AG04450 (cell line): ENCODE results near the gene STARD7. TPM values are rescaled to one million over a fixed set of nuclear protein-coding genes. Genes with fewer than 3 reads are reported as not detected.

Experiments used
- CTCF ChIA-PET: fragments of 300-600, 350-600 bp; formaldehyde crosslinking; extraction: SDS; loops from one replicate; lab custom pipeline; 2022; ENCODE audit warnings: antibody characterized with exemption, inconsistent platforms; lab: Charles Lee
- POLR2A ChIA-PET: fragments of 350-600 bp; formaldehyde crosslinking; extraction: SDS; loops from one replicate; lab custom pipeline; 2021; ENCODE audit warnings: antibody characterized with exemption, inconsistent platforms; lab: Yijun Ruan, JAX
- DNase-seq: peaks from one replicate; pipeline ENCODE4 v3.0.0-alpha.2; 2011; ENCODE audit warnings: low read depth, low spot score
- H3K27ac ChIP-seq: one replicate; pipeline ENCODE4 v1.5.1; 2012; ENCODE audit warnings: low read depth, low read length, control low read depth
- H3K27me3 ChIP-seq: one replicate; pipeline ENCODE4 v1.6.0; 2012; ENCODE audit warnings: low read length; ENCODE audit not compliant: control insufficient read depth, insufficient read depth
- H3K4me3 ChIP-seq: 2 replicates; pipeline ENCODE4 v1.5.1; 2011; ENCODE audit warnings: mild to moderate bottlenecking, low read depth, low read length, control low read depth
- H3K9me3 ChIP-seq: 2 replicates; pipeline ENCODE4 v1.5.1; 2012; ENCODE audit warnings: low read length; ENCODE audit not compliant: control insufficient read depth, insufficient read depth
- polyA plus RNA-seq: library from polyadenylated mRNA; depleted of rRNA; stranded (reverse); fragments of >200 nt; gene quantifications from 2 replicates; pipeline ENCODE4 v1.2.3, GENCODE V29; 2011
- TF ChIP-seq, protein P1 (sequence below): IDR thresholded peaks from 2 replicates; pipeline ENCODE4 v1.5.1; 2011; ENCODE audit warnings: low read depth, low read length, control low read depth, inconsistent platforms

Gene STARD7
- polyA plus RNA-seq, 1 experiment, result 106 TPM

DNA sequence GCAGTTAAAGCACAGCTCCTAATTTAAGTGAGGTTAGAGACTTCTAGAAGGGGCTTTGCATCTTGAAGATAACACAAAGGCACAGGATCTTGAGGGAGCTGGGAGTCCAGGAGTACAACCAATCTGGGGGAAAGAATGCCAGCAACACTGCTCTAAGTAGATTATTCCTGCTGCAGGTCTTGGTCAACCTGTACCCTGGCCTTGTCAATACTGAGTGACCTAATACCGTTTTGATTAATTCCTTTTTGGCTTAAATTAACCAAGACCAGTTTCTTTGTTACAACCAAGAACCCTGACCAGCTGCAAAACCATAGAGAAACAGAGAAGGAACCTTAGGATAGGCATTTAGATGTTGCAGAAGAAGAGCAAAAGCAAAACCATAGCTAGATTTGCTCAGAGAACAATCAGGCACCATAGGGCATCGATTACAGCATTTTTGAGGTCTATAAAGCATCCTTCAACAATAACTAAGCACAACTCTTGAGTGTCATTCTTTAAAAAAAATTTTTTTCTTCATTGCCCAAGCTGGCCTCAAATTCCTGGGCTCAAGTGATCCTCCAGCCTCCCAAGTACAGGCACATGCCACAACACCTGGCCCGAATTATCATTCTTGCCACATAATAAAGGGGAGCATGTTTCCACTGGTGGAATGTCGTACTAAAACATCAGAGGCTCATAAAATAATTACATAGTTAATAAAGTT is 6.3 kb downstream of the STARD7 start:
- no peak for DNase-seq
- TF ChIP-seq, protein P1, sequence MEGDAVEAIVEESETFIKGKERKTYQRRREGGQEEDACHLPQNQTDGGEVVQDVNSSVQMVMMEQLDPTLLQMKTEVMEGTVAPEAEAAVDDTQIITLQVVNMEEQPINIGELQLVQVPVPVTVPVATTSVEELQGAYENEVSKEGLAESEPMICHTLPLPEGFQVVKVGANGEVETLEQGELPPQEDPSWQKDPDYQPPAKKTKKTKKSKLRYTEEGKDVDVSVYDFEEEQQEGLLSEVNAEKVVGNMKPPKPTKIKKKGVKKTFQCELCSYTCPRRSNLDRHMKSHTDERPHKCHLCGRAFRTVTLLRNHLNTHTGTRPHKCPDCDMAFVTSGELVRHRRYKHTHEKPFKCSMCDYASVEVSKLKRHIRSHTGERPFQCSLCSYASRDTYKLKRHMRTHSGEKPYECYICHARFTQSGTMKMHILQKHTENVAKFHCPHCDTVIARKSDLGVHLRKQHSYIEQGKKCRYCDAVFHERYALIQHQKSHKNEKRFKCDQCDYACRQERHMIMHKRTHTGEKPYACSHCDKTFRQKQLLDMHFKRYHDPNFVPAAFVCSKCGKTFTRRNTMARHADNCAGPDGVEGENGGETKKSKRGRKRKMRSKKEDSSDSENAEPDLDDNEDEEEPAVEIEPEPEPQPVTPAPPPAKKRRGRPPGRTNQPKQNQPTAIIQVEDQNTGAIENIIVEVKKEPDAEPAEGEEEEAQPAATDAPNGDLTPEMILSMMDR, result no peak
- no peak overlapping the region for H3K4me3 ChIP-seq
- H3K9me3 ChIP-seq, result no peaks in the 10 kb centered on the region
- ChIA-PET CTCF (interaction anchor here (0.8 to 2.0 kb wide), 3 partner anchors 28 to 210 kb away, joined by 3 to 13 read pairs (median 6); no protein-coding TSS in a partner anchor), POLR2A (no interaction called here)
- H3K27me3 ChIP-seq, result no peaks in the 10 kb centered on the region
- no peak overlapping the region for H3K27ac ChIP-seq

DNA sequence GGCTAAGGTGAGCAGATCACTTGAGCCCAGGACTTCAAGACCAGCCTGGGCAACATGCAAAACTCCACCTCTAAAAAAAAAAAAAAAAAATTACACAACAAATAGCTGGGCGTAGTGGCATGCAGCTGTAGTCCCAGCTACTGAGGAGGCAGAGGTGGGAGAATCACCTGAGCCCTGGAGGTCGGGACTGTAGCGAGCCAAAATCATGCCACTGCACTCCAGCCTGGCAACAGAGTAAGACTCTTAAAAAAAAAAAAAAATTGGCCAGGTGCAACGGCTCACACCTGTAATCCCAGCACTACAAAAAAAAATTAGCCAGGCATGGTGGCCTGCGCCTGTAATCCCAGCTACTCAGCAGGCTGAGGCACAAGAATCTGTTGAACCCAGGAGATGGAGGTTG is 7.3 kb downstream of the STARD7 start:
- POLR2A ChIA-PET, result interaction anchor here (0.7 kb wide), 1 partner anchor 61 kb away, joined by 3 read pairs; no protein-coding TSS in a partner anchor

DNA sequence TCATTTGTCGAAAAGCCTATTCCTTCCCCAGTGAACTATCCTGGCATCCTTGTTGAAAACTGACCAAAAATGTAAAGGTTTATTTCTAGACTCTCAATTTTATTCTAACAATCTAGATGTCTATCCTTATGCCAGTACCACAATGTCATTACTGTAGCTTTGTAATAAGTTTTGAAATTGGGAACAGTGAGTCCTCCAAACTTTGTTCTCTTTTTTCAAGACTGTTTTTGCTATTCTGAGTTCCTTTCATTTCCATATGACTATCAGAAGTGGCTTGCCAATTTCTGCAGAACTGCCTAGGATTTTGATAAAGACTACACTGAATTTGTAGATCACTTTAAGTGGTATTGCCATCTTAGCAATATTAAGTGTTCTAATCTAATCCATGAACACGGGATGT is 9.7 kb downstream of the STARD7 start:
- H3K27ac ChIP-seq, result no peak overlapping the region
- H3K4me3 ChIP-seq, result no peak overlapping the region
- no peaks in the 10 kb centered on the region for H3K27me3 ChIP-seq
- TF ChIP-seq, protein P1, result no peak
- DNase-seq, result no peak
- CTCF ChIA-PET, result interaction anchor here (4.5 kb wide), 1 partner anchor 24 kb away, joined by 17 read pairs; no protein-coding TSS in a partner anchor
- POLR2A ChIA-PET, result interaction anchor here (1.4 kb wide), 1 partner anchor 9 kb away, joined by 5 read pairs; no protein-coding TSS in a partner anchor
- H3K9me3 ChIP-seq, result no peaks in the 10 kb centered on the region

More for the DNA sequence above, 7.3 kb downstream of the STARD7 start:
- CTCF ChIA-PET, result interaction anchor here (1.2 to 2.0 kb wide), 3 partner anchors 27 to 209 kb away, joined by 4 to 13 read pairs (median 6); no protein-coding TSS in a partner anchor
- Histone ChIP-seq H3K27ac (no peak overlapping the region), H3K9me3 (no peaks in the 10 kb centered on the region), H3K27me3 (no peaks in the 10 kb centered on the region), H3K4me3 (no peak overlapping the region)
- TF ChIP-seq, protein P1, result no peak
- no peak for DNase-seq

DNA sequence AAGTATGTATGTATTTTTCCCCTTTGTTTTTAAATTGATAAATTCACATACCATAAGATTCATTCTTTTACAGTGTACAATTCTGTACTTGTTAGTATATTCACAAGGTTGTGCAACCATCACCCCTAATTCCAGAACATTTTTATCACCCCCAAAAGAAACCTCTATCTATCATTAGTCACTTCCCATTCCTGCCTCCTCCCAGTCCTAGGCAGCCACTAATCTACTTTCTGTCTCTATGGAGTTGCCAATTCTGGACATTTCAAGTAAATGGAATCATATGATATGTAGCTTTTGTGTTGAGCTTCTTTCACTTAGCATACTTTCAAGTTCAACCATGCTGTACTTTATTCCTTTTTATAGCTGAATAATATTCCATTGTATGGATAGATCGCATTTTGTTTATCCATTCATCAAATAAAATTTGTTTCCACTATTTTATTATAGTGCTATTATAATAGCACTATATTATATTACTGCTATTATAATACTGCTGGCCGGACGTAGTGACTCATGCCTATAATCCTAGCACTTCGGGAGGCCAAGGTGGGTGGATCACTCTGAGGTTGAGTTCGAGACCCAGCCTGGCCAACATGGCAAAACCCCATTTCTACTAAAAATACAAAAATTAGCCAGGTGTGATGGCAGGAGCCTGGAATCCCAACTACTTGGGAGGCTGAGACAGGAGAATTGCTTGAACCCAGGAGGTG is 10.9 kb downstream of the STARD7 start:
- no peak overlapping the region for H3K4me3 ChIP-seq
- DNase-seq, result no peak
- POLR2A ChIA-PET, result interaction anchor here (0.9 kb wide), 1 partner anchor 138 kb away, joined by 3 read pairs; the partner anchor contains the start of gene NCAPH
- H3K9me3 ChIP-seq, result no peaks in the 10 kb centered on the region
- no peak overlapping the region for H3K27ac ChIP-seq
- CTCF ChIA-PET, result interaction anchor here (4.5 kb wide), 1 partner anchor 23 kb away, joined by 17 read pairs; no protein-coding TSS in a partner anchor
- TF ChIP-seq, protein P1, result no peak
- no peaks in the 10 kb centered on the region for H3K27me3 ChIP-seq
